GM21526 (cell line): ENCODE data around the gene TP53BP2.

Experiments used
- ATAC-seq: cut with Tn5 transposase; IDR thresholded peaks from one replicate; pipeline ENCODE4 v1.9.1; 2021; ENCODE audit warnings: moderate library complexity; ENCODE audit not compliant: unreplicated experiment, low FRiP score

TP53BP2 gene

DNA sequence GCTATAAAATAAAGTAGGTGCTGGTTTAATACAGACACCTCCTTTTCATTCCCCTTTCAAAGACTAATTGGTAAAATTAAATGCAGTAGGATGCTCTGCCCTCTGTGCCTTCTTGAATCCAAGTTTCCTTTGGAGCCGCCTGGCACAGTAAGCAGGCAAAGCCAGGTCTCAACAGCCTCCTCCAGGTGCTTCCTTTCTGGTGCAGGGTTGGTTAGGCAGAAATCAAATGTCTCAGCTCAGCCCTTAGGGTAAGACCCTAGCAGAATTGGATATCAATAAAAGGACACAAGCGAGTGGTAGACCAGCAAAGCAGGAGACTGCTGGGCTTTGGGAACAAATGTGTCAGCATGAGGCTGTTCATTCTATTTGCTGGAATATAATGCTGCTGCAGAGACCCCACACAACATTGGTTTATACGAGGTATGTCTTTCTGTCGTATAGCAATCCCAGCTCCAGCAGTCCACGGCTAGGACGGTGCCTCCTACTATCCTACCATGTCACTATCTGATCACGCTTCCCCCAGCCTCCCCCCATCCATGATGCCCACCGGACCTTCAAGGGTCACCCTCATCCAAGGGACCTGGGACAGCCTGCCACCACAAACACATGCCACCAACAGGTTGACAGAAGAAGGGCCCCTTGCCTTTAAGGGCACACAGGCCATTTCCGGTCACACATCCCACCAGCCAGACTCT is 75.0 kb downstream of the TP53BP2 start:
- ATAC-seq, result no peak

- no peak for ATAC-seq
These were observed 79.9 kb downstream of the TP53BP2 start for GRCh38 chr1:223765719-223766340.

GRCh38 chr1:223765036-223765718 is 80.6 kb downstream of the TP53BP2 start:
- no peak for ATAC-seq

DNA sequence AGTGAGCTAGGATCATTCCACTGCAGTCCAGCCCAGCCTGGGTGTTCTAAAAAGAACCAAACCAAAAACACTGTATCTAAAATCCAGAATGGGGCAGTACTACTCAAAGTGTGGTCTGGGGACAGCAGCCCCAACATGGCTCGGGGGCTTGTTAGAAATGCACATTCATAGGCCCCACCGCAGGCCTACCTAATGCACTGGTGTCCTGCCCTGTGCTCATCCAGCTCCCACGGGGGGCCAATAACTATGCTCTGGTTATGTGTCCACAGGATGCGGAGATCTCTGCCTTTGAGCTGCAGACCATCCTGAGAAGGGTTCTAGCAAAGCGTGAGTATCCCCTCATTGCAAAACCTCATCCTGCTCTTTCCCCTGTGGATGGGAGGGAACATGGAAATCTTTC is 81.9 kb downstream of the TP53BP2 start:
- ATAC-seq, result no peak

DNA sequence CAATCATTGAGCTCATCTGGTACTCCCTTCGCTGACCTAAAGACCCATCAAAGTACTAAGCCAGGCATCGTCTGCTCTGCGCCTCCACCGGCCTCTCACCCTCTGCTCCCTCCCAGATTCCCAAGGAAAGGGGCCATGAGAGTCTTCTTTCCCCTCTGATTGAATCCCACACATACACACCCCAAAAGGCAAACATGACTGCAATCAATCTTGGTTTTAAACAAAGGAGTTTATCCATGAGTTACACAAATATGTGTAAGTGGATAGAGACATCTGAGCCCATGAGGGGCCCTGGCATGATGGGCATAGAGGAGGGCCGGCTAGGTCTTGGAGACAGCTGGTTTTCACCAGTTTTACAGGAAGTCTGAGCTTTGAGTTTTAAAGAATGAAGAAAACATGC is 82.5 kb downstream of the TP53BP2 start:
- ATAC-seq, result no peak

DNA sequence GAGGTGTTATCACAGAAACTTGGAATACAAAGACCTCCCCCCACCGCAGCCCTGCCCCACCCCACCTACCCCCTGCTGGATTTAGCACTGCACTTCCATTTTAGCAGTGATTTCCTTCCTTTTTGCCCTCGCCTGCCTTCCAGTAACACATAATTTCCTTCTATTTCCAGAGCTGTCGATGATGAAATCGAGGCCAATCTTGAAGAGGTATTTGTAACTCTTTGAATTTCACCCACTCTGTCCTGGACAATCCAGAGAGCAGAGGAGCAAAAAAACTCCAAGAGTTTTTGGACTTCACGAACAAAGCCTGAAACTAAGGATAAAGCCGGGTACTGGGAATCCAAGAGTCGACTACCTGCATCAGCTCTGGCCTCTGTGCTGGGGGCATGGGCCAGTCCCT is 84.3 kb downstream of the TP53BP2 start:
- ATAC-seq, result no peak

GRCh38 chr1:223760833-223761232 is 84.9 kb downstream of the TP53BP2 start:
- no peak for ATAC-seq

GRCh38 chr1:223759273-223759672 is 86.5 kb downstream of the TP53BP2 start:
- ATAC-seq, result no peak

DNA sequence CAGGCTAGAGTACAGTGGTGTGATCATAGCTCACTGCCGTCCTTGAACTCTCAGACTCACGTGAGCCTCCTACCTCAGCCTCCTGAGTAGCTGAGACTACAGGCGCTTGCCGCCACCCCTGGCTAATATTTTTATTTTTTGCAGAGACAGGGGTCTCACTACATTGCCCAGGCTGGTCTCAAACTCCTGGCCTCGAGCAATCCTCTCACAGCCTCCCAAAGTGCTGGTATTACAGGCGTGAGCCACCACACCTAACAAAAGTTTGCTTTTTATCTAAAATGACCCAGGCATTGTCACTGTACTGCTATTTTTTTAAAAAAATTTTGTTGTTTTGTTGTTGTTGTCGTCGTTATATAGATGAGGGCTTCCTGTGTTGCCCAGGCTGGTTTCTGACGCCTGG is 87.0 kb downstream of the TP53BP2 start:
- ATAC-seq, result no peak

DNA sequence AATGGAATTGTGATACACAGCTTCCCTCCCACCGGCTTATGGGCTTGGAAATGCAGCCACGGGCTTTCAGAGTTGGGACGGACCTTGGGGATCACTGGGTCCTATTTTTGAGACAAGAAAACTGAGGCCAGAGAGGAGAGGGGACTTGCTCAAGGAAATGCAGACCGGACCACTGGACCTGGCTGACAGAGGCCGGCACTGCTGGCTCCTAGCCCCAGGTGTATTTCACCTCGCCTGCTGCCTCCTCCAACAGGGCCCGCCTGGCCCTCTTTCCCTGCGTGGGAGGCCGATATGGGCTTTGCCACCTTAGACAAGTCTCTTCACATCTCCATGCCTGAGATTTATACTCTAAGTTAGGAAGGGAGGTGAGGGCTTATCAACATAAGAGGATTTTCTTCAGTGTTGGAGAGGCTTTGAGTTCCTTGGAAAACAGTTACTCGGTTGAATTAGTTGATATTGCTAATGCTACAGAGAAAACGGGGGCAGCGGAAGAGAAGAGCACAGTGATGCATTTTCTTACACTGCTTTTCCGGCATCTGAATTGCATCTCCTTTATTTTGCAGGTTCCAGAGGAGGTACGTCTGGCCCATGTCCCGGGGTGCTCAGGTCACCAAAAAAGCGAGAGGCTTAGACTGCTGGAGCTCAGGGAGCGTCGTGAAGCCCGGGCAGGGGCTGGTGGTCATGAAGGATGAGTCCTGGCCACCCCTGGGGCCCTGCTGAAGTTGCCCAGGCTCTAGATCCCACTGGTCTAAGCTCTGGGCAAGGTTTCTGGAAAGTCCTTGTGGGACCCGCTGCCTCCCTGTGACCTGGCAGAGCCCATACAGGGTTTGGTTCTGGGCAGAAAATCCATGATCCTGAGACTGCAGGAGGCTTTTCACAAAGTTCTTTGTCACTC is 88.7 kb downstream of the TP53BP2 start:
- ATAC-seq, result no peak

DNA sequence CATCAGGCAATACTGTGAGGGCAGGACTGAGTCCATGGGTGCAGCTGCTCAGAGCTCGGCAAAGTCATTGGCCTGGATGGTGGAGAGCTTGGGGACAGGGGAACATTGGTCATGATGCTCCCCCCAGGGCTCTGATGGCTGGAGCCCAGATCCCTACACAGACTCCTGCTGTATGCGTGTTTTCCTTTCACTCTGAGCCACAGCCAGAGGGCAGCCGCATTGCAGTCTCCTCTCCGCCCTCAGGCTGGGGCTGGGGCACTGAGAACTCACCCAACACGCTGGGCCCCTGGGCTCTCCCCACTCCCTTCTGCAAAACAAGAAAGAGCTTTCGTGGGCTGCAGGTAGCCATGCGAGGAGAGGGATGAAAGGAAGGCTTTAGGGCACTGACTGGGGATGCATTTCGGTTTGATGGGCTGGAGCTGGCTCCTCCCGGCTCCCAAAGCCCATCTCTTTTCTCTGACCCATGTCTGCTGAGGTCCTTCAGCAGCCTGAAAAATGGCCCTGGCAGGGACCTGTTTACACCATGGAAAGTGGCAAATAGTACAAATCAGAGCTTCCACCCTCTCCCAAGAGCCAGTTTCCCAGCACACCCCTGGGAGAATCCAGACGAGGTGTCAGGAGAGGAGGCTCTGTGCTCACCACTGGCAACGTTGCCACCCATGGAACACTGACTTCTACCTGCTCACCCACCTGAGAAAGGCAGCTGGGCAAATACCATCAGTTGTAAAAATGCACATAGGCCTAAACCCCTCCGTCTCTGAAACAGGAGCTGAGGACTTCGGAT is 89.6 kb downstream of the TP53BP2 start:
- no peak for ATAC-seq

GRCh38 chr1:223755432-223755792 is 90.3 kb downstream of the TP53BP2 start:
- no peak for ATAC-seq

DNA sequence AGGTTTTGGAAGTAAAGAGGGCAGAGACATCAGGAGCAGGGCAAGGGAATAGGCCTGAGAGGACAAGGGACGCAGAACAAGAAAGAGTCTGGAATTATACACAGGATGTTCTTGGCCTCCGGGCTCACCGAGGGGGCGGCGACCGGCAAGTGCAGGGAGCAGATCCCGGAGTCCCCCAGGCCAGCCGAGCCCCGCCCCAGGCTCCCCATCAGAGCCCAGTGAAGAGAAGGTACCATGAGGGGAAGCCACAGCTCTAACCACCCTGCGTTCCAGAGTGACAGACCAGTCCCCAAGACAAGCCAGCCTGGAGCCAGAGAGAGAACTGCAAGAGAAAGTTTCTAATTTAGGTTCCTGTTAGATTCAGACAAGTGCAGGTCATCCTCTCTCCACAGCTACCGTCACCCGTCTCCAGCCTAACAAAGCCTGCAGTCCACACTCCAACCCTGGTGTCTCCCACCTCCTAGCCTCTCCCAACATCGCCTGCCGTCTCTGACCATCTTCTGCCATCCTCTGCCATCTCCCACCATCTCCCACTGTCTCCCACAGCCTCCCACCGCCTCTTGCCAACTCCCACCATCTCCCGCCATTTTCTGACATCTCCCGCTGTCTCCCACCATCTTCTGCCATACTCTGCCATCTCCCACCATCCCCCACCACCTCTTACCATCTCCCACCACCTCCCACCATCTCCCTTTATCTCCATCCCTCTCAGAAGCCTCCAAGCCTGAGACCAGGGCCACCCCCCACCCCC is 90.9 kb downstream of the TP53BP2 start:
- ATAC-seq, result no peak

- ATAC-seq, result no peak
These were observed 92.8 kb downstream of the TP53BP2 start for GRCh38 chr1:223752721-223753515.

DNA sequence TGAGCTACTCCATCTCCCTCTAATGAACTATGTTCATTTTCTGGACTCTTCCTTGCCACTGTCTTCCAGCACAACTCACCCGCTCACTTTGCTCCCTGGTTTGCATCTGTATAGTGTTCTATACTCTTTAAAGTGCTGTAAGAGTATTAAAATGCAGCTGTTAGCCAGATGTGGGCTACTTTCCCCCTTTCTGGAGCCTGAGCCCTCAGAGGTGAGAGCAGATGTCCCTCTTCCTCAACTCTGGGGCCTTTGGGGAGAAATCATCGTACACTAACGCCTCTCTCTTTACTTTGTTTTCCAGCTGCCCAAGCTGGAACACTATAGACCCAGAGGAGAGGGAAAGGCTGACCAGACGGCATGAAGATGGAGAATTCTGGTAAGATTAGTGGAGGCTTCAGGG is 94.1 kb downstream of the TP53BP2 start:
- ATAC-seq, result no peak

DNA sequence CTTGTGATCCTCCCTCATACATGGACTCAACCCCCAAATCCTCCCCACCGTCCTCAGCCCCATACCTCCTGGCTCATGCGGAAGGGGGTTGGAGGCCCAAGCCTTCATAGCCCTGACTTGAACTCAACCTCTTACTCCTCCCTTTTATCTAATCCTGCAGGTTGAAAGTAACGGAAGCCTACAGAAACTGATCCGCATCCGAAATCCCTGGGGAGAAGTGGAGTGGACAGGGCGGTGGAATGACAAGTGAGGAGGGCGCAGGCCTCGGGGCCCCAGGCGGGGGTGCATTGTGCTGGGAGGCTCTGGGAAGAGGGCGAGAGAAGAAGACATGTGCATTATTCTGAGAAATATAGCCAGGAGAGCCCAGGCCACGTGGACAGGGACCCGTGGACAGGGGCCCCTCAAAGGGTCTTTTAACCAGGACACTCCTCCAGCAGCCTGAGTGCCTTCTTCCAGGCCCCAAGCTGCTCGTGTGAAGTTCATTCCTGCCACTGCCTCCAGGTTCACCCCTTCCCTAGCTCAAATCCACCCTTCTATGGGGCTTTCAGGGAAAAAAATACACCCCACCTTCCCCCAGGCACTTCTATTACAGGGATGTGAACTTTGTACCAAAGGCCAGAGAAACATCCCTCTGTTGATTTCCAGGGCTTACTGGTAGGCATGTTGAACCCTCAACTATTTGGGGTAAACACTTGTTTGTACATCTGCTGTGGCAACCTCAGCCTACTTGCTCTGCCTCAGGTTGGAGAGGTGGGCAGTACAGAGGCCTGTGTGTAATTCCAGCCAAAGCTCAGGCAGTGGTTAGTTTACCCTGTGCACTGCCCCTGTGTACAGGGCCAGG is 94.8 kb downstream of the TP53BP2 start:
- ATAC-seq, result no peak

DNA sequence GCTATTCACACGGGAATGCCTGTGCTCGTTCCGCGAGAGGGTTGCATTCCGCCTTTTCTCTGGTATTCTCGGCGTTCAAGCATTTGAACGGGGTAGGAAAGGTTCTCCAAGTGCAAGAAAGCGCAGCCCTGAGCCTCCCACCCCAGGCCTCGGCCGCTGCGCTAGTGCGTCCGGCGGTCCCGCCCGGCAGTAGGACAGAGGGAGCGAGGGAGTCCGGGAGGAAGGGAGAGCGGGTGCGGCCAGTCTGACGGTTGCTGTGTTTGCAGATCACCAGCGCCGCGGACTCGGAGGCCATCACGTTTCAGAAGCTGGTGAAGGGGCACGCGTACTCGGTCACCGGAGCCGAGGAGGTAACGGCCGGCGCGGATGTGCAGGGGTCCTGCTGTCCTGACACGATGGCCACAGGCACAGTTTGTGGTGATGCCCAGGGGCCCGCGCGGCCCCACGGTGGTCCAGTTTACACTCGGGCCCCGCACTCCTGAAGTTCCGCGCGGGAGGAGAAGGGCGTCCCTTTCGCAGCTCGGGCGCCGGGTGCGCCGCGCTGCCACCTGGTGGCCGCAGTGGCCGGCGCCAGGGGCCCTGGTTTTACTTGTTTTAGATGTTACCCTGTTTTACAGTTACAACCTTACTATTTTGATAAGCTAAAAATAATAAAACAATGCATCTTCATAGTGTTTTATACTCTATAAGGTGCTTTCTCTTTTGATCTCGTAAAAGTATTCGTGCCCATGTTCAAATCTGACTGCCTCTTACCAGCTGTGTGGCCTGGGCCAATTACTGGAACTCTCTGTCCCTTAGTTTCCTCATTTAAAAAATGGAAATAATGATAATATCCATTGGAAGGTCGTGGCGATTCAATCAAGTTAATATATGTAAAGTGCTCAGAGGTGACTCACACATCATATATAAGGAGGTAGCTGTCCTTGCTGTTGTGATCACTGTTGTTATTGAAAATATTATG is 96.7 kb downstream of the TP53BP2 start:
- peak; percentile 76 for ATAC-seq
